Loucy (cell line): ENCODE data around the gene KRTAP10-3.

ENCODE experiments used
- CTCF ChIP-seq: fragments of 200-600 bp; sonication (generic); conservative IDR thresholded peaks from 2 replicates; pipeline ENCODE4 v1.5.1; 2014; ENCODE audit warnings: mild to moderate bottlenecking, antibody characterized with exemption, low read length
- EZH2phosphoT487 ChIP-seq: fragments of 200-600 bp; IDR thresholded peaks from 2 replicates; pipeline ENCODE4 v1.6.1; 2018; ENCODE audit warnings: antibody characterized with exemption, mild to moderate bottlenecking, moderate library complexity, borderline replicate concordance

- TF ChIP-seq CTCF (no peak), EZH2phosphoT487 (no peak)
Observed at GRCh38 chr21:44602463-44602850, 43.9 kb upstream of the KRTAP10-3 start.
